HL-60 (cell line): Measurements from ENCODE around the gene PTPRG.

Source experiments
- DNase-seq, 2 experiments: peaks; one replicate each; pipeline ENCODE4 v3.0.0-alpha.2; 2010 to 2020; ENCODE audit warnings: low read depth in 1 of 2, low spot score in 1 of 2
- H3K27ac ChIP-seq: fragments of 250-450 bp; sonication (Bioruptor Pico); replicated peaks from 2 replicates; pipeline ENCODE4 v1.5.1; 2020; ENCODE audit warnings: mild to moderate bottlenecking, moderate library complexity
- H3K27me3 ChIP-seq: fragments of 250-450 bp; sonication (Bioruptor Pico); 2 replicates; pipeline ENCODE4 v1.5.1; 2021; ENCODE audit warnings: mild to moderate bottlenecking, moderate library complexity; ENCODE audit not compliant: insufficient read depth, poor library complexity, severe bottlenecking
- H3K4me3 ChIP-seq: replicated peaks from 2 replicates; pipeline ENCODE4 v1.5.1; 2011; ENCODE audit warnings: mild to moderate bottlenecking, control low read depth, low read length; ENCODE audit not compliant: insufficient read depth
- GABPA ChIP-seq: IDR thresholded peaks from 2 replicates; pipeline ENCODE4 v1.6.1; 2012; ENCODE audit warnings: low read depth
- POLR2AphosphoS5 ChIP-seq: IDR thresholded peaks from 2 replicates; pipeline ENCODE4 v1.6.1; 2012; ENCODE audit warnings: low read depth
- SPI1 ChIP-seq: IDR thresholded peaks from 2 replicates; pipeline ENCODE4 v1.6.1; 2012; ENCODE audit warnings: low read depth, mild to moderate bottlenecking, borderline replicate concordance
- TF ChIP-seq, protein P1 (sequence below): IDR thresholded peaks from 2 replicates; pipeline ENCODE4 v1.6.1; 2012; ENCODE audit warnings: low read depth; ENCODE audit not compliant: insufficient replicate concordance
- TF ChIP-seq, protein P2 (sequence below): IDR thresholded peaks from one replicate; pipeline ENCODE4 v1.5.1; 2011; ENCODE audit warnings: low read length, control low read depth, inconsistent platforms; ENCODE audit not compliant: insufficient read depth

PTPRG gene

DNA sequence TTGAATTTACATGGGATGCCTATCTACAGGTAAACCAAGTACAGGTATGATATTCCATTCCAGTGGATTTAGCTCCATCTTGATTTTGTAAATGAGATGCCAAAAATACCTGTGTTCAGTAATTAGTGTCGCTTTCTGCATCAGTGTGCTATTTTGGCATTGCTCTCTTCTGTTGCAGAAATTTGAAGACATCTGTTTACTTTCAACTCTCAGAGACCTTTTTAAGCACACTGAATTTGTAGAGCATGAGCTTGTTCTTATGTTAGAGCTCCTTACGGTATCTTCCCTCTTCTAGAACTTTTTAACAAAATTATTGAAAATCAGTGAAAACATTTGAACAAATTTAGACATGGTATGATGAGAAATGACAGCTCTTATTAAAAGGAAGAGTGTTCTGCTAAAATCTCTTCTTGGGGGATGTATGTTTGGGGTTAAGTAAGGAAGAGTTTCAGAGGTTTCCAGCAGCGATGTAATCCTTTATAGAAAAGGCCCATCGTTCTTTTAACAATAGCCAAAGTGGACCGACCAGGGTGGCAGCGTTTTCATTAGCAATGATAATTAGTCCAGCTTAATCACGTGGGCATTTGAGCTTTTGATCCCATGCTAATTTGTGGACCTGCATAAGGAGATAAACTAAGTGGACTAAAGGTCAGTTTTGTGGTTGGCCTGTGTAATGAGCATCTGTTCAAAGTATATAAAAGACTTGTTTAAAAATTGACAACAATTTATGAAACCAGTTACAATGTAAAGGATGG, 385.4 kb downstream of the PTPRG start:
- Histone ChIP-seq H3K27ac (no peak overlapping the region), H3K27me3 (no peaks in the 10 kb centered on the region), H3K4me3 (no peak overlapping the region)
- TF ChIP-seq SPI1 (no peak), GABPA (no peak), POLR2AphosphoS5 (no peak)
- TF ChIP-seq, protein P1, sequence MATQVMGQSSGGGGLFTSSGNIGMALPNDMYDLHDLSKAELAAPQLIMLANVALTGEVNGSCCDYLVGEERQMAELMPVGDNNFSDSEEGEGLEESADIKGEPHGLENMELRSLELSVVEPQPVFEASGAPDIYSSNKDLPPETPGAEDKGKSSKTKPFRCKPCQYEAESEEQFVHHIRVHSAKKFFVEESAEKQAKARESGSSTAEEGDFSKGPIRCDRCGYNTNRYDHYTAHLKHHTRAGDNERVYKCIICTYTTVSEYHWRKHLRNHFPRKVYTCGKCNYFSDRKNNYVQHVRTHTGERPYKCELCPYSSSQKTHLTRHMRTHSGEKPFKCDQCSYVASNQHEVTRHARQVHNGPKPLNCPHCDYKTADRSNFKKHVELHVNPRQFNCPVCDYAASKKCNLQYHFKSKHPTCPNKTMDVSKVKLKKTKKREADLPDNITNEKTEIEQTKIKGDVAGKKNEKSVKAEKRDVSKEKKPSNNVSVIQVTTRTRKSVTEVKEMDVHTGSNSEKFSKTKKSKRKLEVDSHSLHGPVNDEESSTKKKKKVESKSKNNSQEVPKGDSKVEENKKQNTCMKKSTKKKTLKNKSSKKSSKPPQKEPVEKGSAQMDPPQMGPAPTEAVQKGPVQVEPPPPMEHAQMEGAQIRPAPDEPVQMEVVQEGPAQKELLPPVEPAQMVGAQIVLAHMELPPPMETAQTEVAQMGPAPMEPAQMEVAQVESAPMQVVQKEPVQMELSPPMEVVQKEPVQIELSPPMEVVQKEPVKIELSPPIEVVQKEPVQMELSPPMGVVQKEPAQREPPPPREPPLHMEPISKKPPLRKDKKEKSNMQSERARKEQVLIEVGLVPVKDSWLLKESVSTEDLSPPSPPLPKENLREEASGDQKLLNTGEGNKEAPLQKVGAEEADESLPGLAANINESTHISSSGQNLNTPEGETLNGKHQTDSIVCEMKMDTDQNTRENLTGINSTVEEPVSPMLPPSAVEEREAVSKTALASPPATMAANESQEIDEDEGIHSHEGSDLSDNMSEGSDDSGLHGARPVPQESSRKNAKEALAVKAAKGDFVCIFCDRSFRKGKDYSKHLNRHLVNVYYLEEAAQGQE: no peak
- TF ChIP-seq, protein P2, sequence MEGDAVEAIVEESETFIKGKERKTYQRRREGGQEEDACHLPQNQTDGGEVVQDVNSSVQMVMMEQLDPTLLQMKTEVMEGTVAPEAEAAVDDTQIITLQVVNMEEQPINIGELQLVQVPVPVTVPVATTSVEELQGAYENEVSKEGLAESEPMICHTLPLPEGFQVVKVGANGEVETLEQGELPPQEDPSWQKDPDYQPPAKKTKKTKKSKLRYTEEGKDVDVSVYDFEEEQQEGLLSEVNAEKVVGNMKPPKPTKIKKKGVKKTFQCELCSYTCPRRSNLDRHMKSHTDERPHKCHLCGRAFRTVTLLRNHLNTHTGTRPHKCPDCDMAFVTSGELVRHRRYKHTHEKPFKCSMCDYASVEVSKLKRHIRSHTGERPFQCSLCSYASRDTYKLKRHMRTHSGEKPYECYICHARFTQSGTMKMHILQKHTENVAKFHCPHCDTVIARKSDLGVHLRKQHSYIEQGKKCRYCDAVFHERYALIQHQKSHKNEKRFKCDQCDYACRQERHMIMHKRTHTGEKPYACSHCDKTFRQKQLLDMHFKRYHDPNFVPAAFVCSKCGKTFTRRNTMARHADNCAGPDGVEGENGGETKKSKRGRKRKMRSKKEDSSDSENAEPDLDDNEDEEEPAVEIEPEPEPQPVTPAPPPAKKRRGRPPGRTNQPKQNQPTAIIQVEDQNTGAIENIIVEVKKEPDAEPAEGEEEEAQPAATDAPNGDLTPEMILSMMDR: no peak
- no peak for DNase-seq

DNA sequence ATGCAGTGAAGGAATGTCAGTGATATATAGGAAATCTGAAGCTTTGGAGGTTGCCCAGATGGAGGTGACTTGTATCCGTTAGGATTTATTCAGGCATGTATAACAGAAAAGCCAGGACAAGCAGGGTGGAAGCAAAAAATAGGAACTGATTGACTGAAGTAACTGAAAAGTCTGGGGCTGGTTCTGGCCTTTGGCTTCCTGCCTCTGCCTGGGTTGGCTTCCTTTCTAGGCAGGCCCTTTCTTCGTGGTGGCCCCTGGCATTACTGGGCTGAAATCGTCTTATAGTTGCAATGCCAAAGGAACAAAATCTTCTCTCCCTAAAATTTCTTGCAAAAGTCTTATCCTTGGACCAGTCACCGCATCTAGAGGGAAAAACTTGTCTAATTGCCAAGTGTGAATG, 386.1 kb downstream of the PTPRG start:
- no peaks in the 10 kb centered on the region for H3K27me3 ChIP-seq
- TF ChIP-seq, protein P1: no peak
- TF ChIP-seq GABPA: peak; percentile 55
- H3K27ac ChIP-seq: no peak overlapping the region
- no peak overlapping the region for H3K4me3 ChIP-seq
- no peak for DNase-seq

DNA sequence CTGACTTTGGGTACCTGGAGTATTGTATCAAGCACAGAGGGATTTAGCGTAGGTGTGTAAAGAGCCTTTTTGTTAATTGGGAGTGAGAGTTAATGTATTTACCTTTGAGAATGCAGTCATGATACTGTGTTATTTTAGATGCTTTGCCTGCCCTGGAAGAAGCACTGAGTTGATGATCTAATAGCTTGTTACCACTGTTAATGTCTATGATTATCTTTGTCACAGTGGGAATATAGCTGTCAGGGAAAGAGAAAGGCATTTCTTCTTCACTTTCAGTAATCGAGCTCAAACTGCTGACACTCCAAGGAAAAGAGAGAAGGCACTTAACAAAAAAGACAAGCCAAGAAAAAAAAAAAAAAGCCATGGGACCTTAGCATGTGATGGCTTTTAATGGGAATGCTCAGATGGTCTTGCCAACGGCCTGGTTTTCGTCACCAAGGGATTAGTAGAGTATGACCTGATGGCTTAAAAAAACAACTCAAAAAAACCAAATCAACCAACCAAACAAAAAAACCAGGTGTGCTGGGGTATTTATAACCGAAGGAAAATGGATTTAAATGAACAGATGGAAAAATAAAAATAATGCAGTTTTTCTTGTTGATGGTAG, 387.4 kb downstream of the PTPRG start:
- no peak overlapping the region for H3K27ac ChIP-seq
- H3K4me3 ChIP-seq: no peak overlapping the region
- no peaks in the 10 kb centered on the region for H3K27me3 ChIP-seq
- DNase-seq: no peak
- TF ChIP-seq, protein P1: no peak

DNA sequence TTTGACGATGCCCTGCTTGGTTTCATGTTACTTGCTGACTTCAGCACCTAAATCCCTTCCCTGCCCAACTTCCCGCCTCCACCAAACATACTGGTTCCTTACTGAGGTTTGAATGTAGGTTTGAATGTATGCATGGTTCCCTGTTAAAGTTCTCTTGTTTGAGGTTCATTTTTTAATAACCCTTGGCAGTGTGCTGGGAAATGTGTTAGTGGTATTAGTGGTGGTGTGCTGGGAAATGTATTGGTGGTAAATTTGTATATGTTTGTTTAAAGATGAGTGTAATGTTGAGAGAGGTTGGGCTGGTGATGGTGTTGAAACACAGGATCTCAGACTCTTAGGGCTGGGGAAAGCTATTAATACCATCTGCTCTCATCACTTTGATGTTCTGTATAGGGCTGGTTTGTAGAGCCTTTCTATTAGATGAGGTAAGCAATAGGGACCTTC, 392.7 kb downstream of the PTPRG start:
- no peak overlapping the region for H3K4me3 ChIP-seq
- no peak overlapping the region for H3K27ac ChIP-seq
- TF ChIP-seq, protein P1: no peak
- TF ChIP-seq, protein P2: no peak
- TF ChIP-seq POLR2AphosphoS5: no peak
- TF ChIP-seq SPI1: no peak
- TF ChIP-seq GABPA: no peak
- no peaks in the 10 kb centered on the region for H3K27me3 ChIP-seq
- no peak for DNase-seq
